ENCODE data around the gene RAD51B. TPM values are rescaled to one million over a fixed set of nuclear protein-coding genes. Genes with fewer than 3 reads are reported as not detected.

RAD51B gene
- total and polyA plus RNA-seq, 2 donors (not counting 1 experiment from before 2014, with no cell fraction given) = 4.6 to 16.3 TPM

DNA sequence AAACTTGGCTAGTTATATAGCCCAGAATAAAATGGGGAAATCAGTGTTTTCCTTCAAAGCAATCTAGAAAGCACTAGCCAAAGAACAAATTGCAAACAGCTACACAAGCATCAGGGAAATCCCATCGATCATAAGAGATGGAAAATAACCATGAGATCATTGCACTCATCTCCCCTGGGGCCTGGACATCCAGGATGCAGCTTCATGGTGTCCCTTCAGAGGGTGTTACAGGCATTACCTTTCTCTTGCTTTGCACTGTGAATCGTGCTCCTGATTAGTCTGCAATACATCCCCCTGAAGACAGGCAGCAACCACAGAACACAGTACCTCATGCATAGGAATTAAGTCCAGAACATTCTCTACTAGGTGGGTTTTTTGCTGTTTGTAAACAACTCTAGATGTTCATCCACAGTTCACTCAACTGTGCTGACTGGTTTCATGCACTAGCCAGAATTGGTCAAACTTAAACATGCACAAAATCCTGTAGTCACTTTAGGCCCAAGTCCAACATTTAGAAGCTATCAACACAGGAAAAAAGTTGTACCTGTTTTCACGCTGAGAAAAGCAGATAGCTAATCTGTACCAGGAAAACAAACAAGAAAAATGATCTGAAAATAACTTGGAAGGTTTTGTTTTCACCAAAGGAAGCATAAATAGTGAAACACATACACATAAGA is 853.2 kb downstream of the RAD51B start:
- TF ChIP-seq EZH2 (IDR thresholded peaks at IDR 0.05; ENCODE audit: low read length, missing control alignments) = no peak
- TF ChIP-seq, protein P1, sequence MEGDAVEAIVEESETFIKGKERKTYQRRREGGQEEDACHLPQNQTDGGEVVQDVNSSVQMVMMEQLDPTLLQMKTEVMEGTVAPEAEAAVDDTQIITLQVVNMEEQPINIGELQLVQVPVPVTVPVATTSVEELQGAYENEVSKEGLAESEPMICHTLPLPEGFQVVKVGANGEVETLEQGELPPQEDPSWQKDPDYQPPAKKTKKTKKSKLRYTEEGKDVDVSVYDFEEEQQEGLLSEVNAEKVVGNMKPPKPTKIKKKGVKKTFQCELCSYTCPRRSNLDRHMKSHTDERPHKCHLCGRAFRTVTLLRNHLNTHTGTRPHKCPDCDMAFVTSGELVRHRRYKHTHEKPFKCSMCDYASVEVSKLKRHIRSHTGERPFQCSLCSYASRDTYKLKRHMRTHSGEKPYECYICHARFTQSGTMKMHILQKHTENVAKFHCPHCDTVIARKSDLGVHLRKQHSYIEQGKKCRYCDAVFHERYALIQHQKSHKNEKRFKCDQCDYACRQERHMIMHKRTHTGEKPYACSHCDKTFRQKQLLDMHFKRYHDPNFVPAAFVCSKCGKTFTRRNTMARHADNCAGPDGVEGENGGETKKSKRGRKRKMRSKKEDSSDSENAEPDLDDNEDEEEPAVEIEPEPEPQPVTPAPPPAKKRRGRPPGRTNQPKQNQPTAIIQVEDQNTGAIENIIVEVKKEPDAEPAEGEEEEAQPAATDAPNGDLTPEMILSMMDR (conservative IDR thresholded peaks at IDR 0.05 in 1 of 2, IDR thresholded peaks at IDR 0.05 in 1 of 2; ENCODE audit: low read depth in 1 of 2, low read length in 2 of 2) = no peak
- no peak for DNase-seq (ENCODE audit: low read depth in 2 of 2)
- Histone ChIP-seq H3K79me2 (ENCODE audit: control insufficient read depth, insufficient read depth, low read length) (no peaks in the 10 kb centered on the region), H3K36me3 (ENCODE audit: control insufficient read depth, insufficient read depth, low read length) (no peaks in the 10 kb centered on the region), H3K4me1 (ENCODE audit: control insufficient read depth, extremely low read depth, insufficient read depth, low read length) (peaks cover 23% of the 10 kb centered on the region), H3K4me3 (replicated peaks in 1 of 4; ENCODE audit: control extremely low read depth in 1 of 4, insufficient read depth in 1 of 4, low read depth in 3 of 4, low read length in 4 of 4) (no peak overlapping the region), H3K9me3 (ENCODE audit: control insufficient read depth, insufficient read depth, low read depth, low read length) (no peaks in the 10 kb centered on the region), H3K9ac (ENCODE audit: insufficient read depth, low read length) (no peak overlapping the region), H3K27ac (ENCODE audit: insufficient read depth, low read length) (no peak overlapping the region), H2AFZ (ENCODE audit: low read length) (no peak overlapping the region), H4K20me1 (ENCODE audit: control insufficient read depth, extremely low read depth, insufficient read depth, low read length) (no peaks in the 10 kb centered on the region), H3K27me3 (ENCODE audit: control insufficient read depth, insufficient read depth, low read length) (no peaks in the 10 kb centered on the region), H3K4me2 (ENCODE audit: extremely low read depth, insufficient read depth, low read length) (no peak overlapping the region)

DNA sequence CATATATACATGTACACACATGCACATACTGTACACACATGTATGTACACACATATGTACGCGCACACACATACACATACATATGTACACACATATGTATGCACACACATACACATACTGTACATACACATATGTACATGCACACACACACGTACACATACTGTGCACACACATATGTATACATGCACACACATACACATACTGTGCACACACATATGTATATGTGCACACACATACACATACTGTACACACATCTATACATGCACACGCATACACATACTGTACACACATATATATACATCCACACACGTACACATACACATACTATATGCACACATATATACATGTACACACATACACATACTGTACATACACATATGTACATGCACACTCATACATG is 853.9 kb downstream of the RAD51B start:
- no peak for DNase-seq (ENCODE audit: low read depth in 2 of 2)
- Histone ChIP-seq H3K27ac (ENCODE audit: insufficient read depth, low read length) (no peak overlapping the region), H4K20me1 (ENCODE audit: control insufficient read depth, extremely low read depth, insufficient read depth, low read length) (no peaks in the 10 kb centered on the region), H3K79me2 (ENCODE audit: control insufficient read depth, insufficient read depth, low read length) (no peaks in the 10 kb centered on the region), H3K4me2 (ENCODE audit: extremely low read depth, insufficient read depth, low read length) (no peak overlapping the region), H3K27me3 (ENCODE audit: control insufficient read depth, insufficient read depth, low read length) (no peaks in the 10 kb centered on the region), H2AFZ (ENCODE audit: low read length) (no peak overlapping the region), H3K9me3 (ENCODE audit: control insufficient read depth, insufficient read depth, low read depth, low read length) (no peaks in the 10 kb centered on the region), H3K36me3 (ENCODE audit: control insufficient read depth, insufficient read depth, low read length) (no peaks in the 10 kb centered on the region), H3K4me3 (replicated peaks in 1 of 4; ENCODE audit: control extremely low read depth in 1 of 4, insufficient read depth in 1 of 4, low read depth in 3 of 4, low read length in 4 of 4) (no peak overlapping the region), H3K4me1 (ENCODE audit: control insufficient read depth, extremely low read depth, insufficient read depth, low read length) (peaks cover 19% of the 10 kb centered on the region), H3K9ac (ENCODE audit: insufficient read depth, low read length) (no peak overlapping the region)
- no peak for TF ChIP-seq EZH2 (IDR thresholded peaks at IDR 0.05; ENCODE audit: low read length, missing control alignments)
- TF ChIP-seq, protein P1 (conservative IDR thresholded peaks at IDR 0.05 in 1 of 2, IDR thresholded peaks at IDR 0.05 in 1 of 2; ENCODE audit: low read depth in 1 of 2, low read length in 2 of 2) = no peak

DNA sequence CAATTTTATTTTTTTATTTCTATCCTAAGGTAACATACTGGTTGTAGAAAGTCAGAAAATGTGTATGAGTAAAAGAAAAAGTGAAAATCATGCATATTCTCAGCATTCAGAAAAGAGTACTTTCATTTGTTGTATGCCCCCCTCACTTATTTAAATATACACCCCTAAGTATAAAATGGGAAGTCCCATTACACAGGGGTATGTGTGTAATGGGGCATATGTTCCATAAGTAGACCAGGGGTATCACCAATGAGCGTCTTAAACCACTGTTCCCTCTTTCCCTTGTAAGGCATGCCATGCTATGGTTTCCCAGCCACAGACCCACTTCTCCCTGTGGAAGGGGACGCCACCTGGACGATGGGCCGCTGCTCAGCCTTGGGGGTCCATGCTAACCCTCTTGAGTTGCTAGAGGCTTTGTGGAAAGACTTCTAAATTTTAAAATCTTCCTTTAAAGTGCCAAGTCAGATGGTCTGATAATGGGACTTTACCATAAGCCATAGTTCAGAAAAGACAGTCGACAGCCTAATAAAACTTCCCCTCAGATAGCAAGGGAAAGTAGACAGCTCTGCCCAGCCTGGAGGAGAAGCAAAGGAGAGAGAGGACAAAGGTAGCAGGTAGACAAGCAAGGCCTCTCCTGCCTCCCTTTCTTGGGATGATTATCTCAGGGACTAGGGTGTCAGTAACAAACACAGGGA is 855.1 kb downstream of the RAD51B start:
- Histone ChIP-seq H4K20me1 (ENCODE audit: control insufficient read depth, extremely low read depth, insufficient read depth, low read length) (no peaks in the 10 kb centered on the region), H3K4me3 (replicated peaks in 1 of 4; ENCODE audit: control extremely low read depth in 1 of 4, insufficient read depth in 1 of 4, low read depth in 3 of 4, low read length in 4 of 4) (no peak overlapping the region), H3K27me3 (ENCODE audit: control insufficient read depth, insufficient read depth, low read length) (no peaks in the 10 kb centered on the region), H3K79me2 (ENCODE audit: control insufficient read depth, insufficient read depth, low read length) (no peaks in the 10 kb centered on the region), H3K36me3 (ENCODE audit: control insufficient read depth, insufficient read depth, low read length) (no peaks in the 10 kb centered on the region), H2AFZ (ENCODE audit: low read length) (no peak overlapping the region), H3K4me2 (ENCODE audit: extremely low read depth, insufficient read depth, low read length) (no peak overlapping the region), H3K4me1 (ENCODE audit: control insufficient read depth, extremely low read depth, insufficient read depth, low read length) (peaks cover 12% of the 10 kb centered on the region), H3K9ac (ENCODE audit: insufficient read depth, low read length) (no peak overlapping the region), H3K9me3 (ENCODE audit: control insufficient read depth, insufficient read depth, low read depth, low read length) (no peaks in the 10 kb centered on the region), H3K27ac (ENCODE audit: insufficient read depth, low read length) (no peak overlapping the region)
- TF ChIP-seq, protein P1 (conservative IDR thresholded peaks at IDR 0.05 in 1 of 2, IDR thresholded peaks at IDR 0.05 in 1 of 2; ENCODE audit: low read depth in 1 of 2, low read length in 2 of 2) = no peak
- TF ChIP-seq EZH2 (IDR thresholded peaks at IDR 0.05; ENCODE audit: low read length, missing control alignments) = no peak
- DNase-seq (ENCODE audit: low read depth in 2 of 2) = no peak
